Pancreas (tissue), 10 donors: ENCODE data around the gene RC3H1. TPM values are rescaled to one million over a fixed set of nuclear protein-coding genes. Genes with fewer than 3 reads are reported as not detected.
"Not testable (repeated sequence)": the region's sequence is repeated elsewhere in the genome, so short reads cannot be mapped to it uniquely, and the experiment has no call there.

Source experiments
- ATAC-seq, 4 donors: fragments of 200-7000 bp; cut with Tn5 transposase; one replicate each; pipeline versions ENCODE4 v1.8.0 to v1.9.1; 2020; ENCODE audit warnings: mild to moderate bottlenecking in 4 of 4, moderate library complexity in 4 of 4
- DNase-seq, 6 donors: peaks; one replicate each; pipeline ENCODE4 v3.0.0-alpha.2; 2020
- FAIRE-seq: peaks from 2 replicates; lab custom pipeline; 2012; peaks lifted over from hg19 to GRCh38; lab: Jason Lieb, UNC
- H3K27ac ChIP-seq, 4 donors: fragments of 200-600 bp; sonication (generic); 1 replicate in 3 of 4; 2 replicates in 1 of 4; pipeline versions ENCODE4 v1.5.0 to v1.8.0; 2020
- H3K27me3 ChIP-seq, 4 donors: fragments of 200-600 bp; one replicate each; pipeline ENCODE4 v1.8.0; 2021
- H3K36me3 ChIP-seq, 3 donors: fragments of 200-600 bp; sonication (generic) in 1 of 3; one replicate each; pipeline versions ENCODE4 v1.5.0 to v1.8.0; 2020 to 2021
- H3K4me1 ChIP-seq, 3 donors: fragments of 200-600 bp; one replicate each; pipeline ENCODE4 v1.8.0; 2021
- H3K4me3 ChIP-seq, 4 donors: fragments of 200-600 bp; sonication (generic) in 2 of 4; one replicate each; pipeline versions ENCODE4 v1.5.0 to v1.8.0; 2020 to 2021
- H3K9me3 ChIP-seq, 4 donors: fragments of 200-600 bp; one replicate each; pipeline ENCODE4 v1.8.0; 2021
- CTCF ChIP-seq, 4 donors: fragments of 200-600 bp; sonication (generic) in 3 of 4; IDR thresholded peaks; one replicate each; pipeline versions ENCODE4 v1.5.0 to v1.8.0; 2021; ENCODE audit warnings: antibody characterized with exemption in 4 of 4
- WGBS, 2 donors: extraction: QIAGEN DNeasy Blood & Tissue Kit; methylation state at CpG; one replicate each; pipeline ENCODE4 v1.1.7; 2013; 5-methylcytosine and 5-hydroxymethylcytosine counted together
- intact Hi-C, 3 donors: fragments of 100-400 bp; cut with DNase I; formaldehyde crosslinking; loops; one replicate each; pipeline versions ENCODE4 v1.11.1 to v1.14.2; 2022
- polyA plus RNA-seq, 2 donors: library from polyadenylated mRNA; stranded (reverse); fragments of 200-250 nt; gene quantifications; one replicate each; pipeline ENCODE4 v1.2.3, GENCODE V29; 2013
- total RNA-seq, 6 donors: library from RNA; stranded (reverse); fragmentation: NEBNext Ultra II Directional in 4 of 6; extraction: Animal tissue kit (Norgen Biotek cat#: 25700) in 4 of 6; gene quantifications; one replicate each; pipeline versions ENCODE4 v1.2.1 to v1.2.4, GENCODE V29; 2021 to 2023
- donor health status: healthy with polysubstance abuse.
- donor health status: DM: no; HTN: no; CAD: no; lungs with moderate emphysema.
- donor health status: DM: no; HTN: no; CAD: no.
- donor health status: control.
- donor health status: control.
- donor health status: Bipolar disorder and iron deficiency.
- donor health status: DM: yes; HTN: yes; CAD: no.
- donor health status: DM: no; HTN: no; CAD: no.
- donor health status: DM: no; HTN: no; CAD: no.
- donor health status: DM: yes; HTN: yes; CAD: no.

Gene RC3H1
- total and polyA plus RNA-seq, 8 donors, result 2.7 to 27.9 (median 14.9) TPM

DNA sequence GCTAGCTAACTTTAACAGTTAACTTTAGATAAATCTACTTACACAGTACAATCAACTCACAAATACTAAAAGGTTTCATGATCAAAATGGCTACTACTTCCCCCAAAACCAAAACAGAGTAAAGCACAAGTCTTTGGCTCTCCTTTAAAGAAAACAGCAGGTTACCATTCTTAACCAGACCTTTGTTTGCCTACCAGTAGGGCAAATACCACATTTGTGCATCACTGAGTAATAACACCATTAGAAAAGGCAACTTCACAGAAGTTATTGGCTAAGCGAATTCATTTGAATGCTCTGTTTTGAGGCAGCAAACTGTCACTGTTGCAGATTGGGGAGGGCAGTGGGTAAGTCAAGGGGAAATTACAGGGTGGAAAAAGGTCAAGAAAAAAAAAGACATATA lies 87.7 kb downstream of the RC3H1 start:
- Histone ChIP-seq H3K36me3 (peaks cover 0 to 21% (median 4%) of the 10 kb centered on the region in 3 donors), H3K4me3 (no peak overlapping the region), H3K9me3 (no peaks in the 10 kb centered on the region), H3K27me3 (no peaks in the 10 kb centered on the region), H3K27ac (no peak overlapping the region), H3K4me1 (peaks cover 0 to 7% (median 6%) of the 10 kb centered on the region in 3 donors)
- no peak for DNase-seq
- no peak for TF ChIP-seq CTCF (IDR thresholded peaks at IDR 0.05)
- intact Hi-C loops, result no loop called here
- no peak for FAIRE-seq
- 93 to 98% methylated on average over 1 of the region's 1 CpG for WGBS, 2 donors
- no peak for ATAC-seq

GRCh38 chr1:173930541-173930940 lies 91.6 kb downstream of the RC3H1 start:
- intact Hi-C loops, H3K27ac ChIP-seq, H3K27me3 ChIP-seq, DNase-seq, H3K36me3 ChIP-seq, FAIRE-seq, H3K9me3 ChIP-seq, ATAC-seq, H3K4me3 ChIP-seq: not testable (repeated sequence)
- peaks cover 9 to 12% (median 10%) of the 10 kb centered on the region in 3 donors for H3K4me1 ChIP-seq
- 97 to 98% methylated on average over 5 of the region's 5 CpGs for WGBS, 2 donors

DNA sequence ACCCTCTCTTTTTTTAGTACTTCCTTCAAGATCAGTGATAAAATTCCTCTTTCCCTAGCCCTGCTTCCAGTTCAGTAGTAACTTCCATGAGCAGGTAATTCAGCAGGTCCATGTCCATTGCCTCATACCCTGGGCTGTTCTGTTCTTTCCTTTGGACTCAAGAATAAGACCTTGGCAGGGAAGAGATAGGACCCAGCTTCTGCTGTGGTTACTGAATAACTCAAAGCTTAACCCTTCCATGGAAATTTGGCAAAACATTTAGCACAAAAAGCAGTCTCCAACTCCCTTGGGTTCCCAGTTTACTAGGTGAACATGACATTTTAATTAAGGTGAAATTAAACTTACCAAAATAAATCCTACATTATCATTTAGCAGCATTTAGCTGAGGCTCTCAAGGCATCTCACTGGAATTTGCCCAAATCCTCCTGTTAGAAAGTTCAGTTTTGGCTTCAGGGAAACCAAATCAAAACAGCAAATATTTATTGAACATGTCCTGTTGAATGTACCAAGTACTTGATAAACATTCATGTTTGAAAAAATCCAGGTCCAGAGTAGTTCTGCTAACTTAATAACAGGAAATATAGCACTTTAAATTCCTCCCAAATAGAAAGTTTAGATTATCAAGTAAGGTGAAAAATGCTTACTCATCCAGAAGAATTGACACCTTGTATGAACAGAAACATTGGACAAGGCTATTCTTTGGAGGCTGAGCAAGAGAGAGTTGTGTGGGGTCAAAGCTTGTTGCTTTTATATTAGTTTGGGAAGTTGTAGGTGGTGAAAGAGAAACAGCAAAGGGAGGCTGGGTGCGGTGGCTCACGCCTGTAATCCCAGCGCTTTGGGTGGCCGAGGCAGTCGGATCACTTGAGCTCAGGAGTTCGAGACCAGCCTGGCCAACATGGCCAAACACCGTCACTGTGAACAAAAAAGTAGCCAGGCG lies 96.6 kb downstream of the RC3H1 start:
- no peak for FAIRE-seq
- WGBS, 2 donors, result 36 to 57% methylated on average over 8 of the region's 8 CpGs

GRCh38 chr1:173920861-173921260 lies 101.3 kb downstream of the RC3H1 start:
- no peaks in the 10 kb centered on the region for H3K27me3 ChIP-seq
- no peak for TF ChIP-seq CTCF (IDR thresholded peaks at IDR 0.05)
- no peak overlapping the region for H3K4me3 ChIP-seq
- FAIRE-seq (no peak), DNase-seq (no peak), ATAC-seq (no peak)
- H3K9me3 ChIP-seq, result peaks cover 0 to 3% (median 0%) of the 10 kb centered on the region in 4 donors
- H3K4me1 ChIP-seq, result peaks cover 0 to 5% (median 4%) of the 10 kb centered on the region in 3 donors
- intact Hi-C loops, result no loop called here
- no peaks in the 10 kb centered on the region for H3K36me3 ChIP-seq
- 83 to 86% methylated on average over 5 of the region's 5 CpGs for WGBS, 2 donors
- H3K27ac ChIP-seq, result no peak overlapping the region

More for the DNA sequence above, 96.6 kb downstream of the RC3H1 start:
- H3K36me3 ChIP-seq, result no peaks in the 10 kb centered on the region
- peaks cover 3 to 11% (median 7%) of the 10 kb centered on the region in 3 donors for H3K4me1 ChIP-seq
- no peak for TF ChIP-seq CTCF (IDR thresholded peaks at IDR 0.05)
- H3K27me3 ChIP-seq, result no peaks in the 10 kb centered on the region
- DNase-seq (peak in 3 of 6 donors; percentile 26 to 47 (median 39)), ATAC-seq (peak; percentile 88 to 94 (median 93))
- H3K4me3 ChIP-seq, result peak overlapping the region in 1 of 4 donors; percentile 11
- peak overlapping the region; percentile 8 to 52 (median 44) for H3K27ac ChIP-seq
- peaks cover 0 to 3% (median 0%) of the 10 kb centered on the region in 4 donors for H3K9me3 ChIP-seq
- intact Hi-C loops, result no loop called here

- peaks cover 0 to 3% (median 0%) of the 10 kb centered on the region in 4 donors for H3K9me3 ChIP-seq
- no peak overlapping the region for H3K4me3 ChIP-seq
- FAIRE-seq, result no peak
- H3K36me3 ChIP-seq, result no peaks in the 10 kb centered on the region
- WGBS, 2 donors, result 87 to 88% methylated on average over 12 of the region's 12 CpGs
- H3K4me1 ChIP-seq, result no peaks in the 10 kb centered on the region
- intact Hi-C loops, result no loop called here
- H3K27me3 ChIP-seq, result no peaks in the 10 kb centered on the region
- DNase-seq, result no peak
- no peak for ATAC-seq
- no peak overlapping the region for H3K27ac ChIP-seq
- TF ChIP-seq CTCF (IDR thresholded peaks at IDR 0.05), result no peak
Observed at GRCh38 chr1:173917635-173918493, 104.3 kb downstream of the RC3H1 start.
